MM.1S (cell line): ENCODE measurements around the gene EFCAB6.

Source experiments
- DNase-seq: peaks from one replicate; pipeline ENCODE4 v3.0.0-alpha.2; 2015
- H2AFZ ChIP-seq: fragments of 300-600 bp; sonication (generic); 2 replicates; pipeline ENCODE4 v1.6.0; 2016; ENCODE audit warnings: antibody characterized with exemption, low read length
- H3F3A ChIP-seq: fragments of 300-600 bp; sonication (generic); 2 replicates; pipeline ENCODE4 v1.6.1; 2016; ENCODE audit warnings: mild to moderate bottlenecking, antibody characterized with exemption, low read length, moderate library complexity, mixed read lengths; ENCODE audit not compliant: insufficient read depth
- H3K27ac ChIP-seq: fragments of 300-600 bp; sonication (generic); 2 replicates; pipeline ENCODE4 v1.5.1; 2016; ENCODE audit warnings: mild to moderate bottlenecking, low read length
- H3K27me3 ChIP-seq: fragments of 300-600 bp; sonication (generic); replicated peaks from 2 replicates; pipeline ENCODE4 v1.6.0; 2016; ENCODE audit warnings: low read length; ENCODE audit not compliant: insufficient read depth
- H3K36me3 ChIP-seq: fragments of 300-600 bp; sonication (generic); replicated peaks from 2 replicates; pipeline ENCODE4 v1.6.1; 2016; ENCODE audit warnings: mild to moderate bottlenecking, low read length, mixed read lengths; ENCODE audit not compliant: insufficient read depth
- H3K4me1 ChIP-seq: fragments of 300-600 bp; sonication (generic); 2 replicates; pipeline ENCODE4 v1.6.1; 2016; ENCODE audit warnings: low read length, mixed read lengths
- H3K4me2 ChIP-seq: fragments of 300-600 bp; sonication (generic); 2 replicates; pipeline ENCODE4 v1.6.0; 2016; ENCODE audit warnings: low read depth, low read length
- H3K4me3 ChIP-seq: fragments of 300-600 bp; sonication (generic); 2 replicates; pipeline ENCODE4 v1.5.1; 2016; ENCODE audit warnings: low read length, mixed read lengths
- H3K79me2 ChIP-seq: fragments of 300-600 bp; sonication (generic); 2 replicates; pipeline ENCODE4 v1.6.1; 2016; ENCODE audit warnings: mixed run types, low read length, mixed read lengths
- H3K9ac ChIP-seq: fragments of 300-600 bp; sonication (generic); 2 replicates; pipeline ENCODE4 v1.6.1; 2016; ENCODE audit warnings: low read length, mixed read lengths
- H3K9me2 ChIP-seq: fragments of 300-600 bp; sonication (generic); replicated peaks from 2 replicates; pipeline ENCODE4 v1.6.1; 2016; ENCODE audit warnings: mild to moderate bottlenecking, low read length, mixed read lengths; ENCODE audit not compliant: insufficient read depth
- H3K9me3 ChIP-seq: fragments of 300-600 bp; sonication (generic); replicated peaks from 2 replicates; pipeline ENCODE4 v1.6.1; 2016; ENCODE audit warnings: mild to moderate bottlenecking, low read length, mixed read lengths; ENCODE audit not compliant: insufficient read depth
- H4K20me1 ChIP-seq: fragments of 300-600 bp; sonication (generic); 2 replicates; pipeline ENCODE4 v1.6.1; 2016; ENCODE audit warnings: mild to moderate bottlenecking, low read length, moderate library complexity, mixed read lengths; ENCODE audit not compliant: insufficient read depth
- CTCF ChIP-seq: fragments of 300-600 bp; sonication (generic); IDR thresholded peaks from 2 replicates; pipeline ENCODE4 v1.5.1; 2016; ENCODE audit warnings: antibody characterized with exemption, low read length, mixed read lengths
- EZH2 ChIP-seq: fragments of 300-600 bp; sonication (generic); optimal IDR thresholded peaks from 2 replicates; pipeline ENCODE3; 2017; ENCODE audit warnings: low read depth, mild to moderate bottlenecking, antibody characterized with exemption, low read length, mixed read lengths
- EZH2phosphoT487 ChIP-seq: fragments of 300-600 bp; sonication (generic); IDR thresholded peaks from 2 replicates; pipeline ENCODE4 v1.6.1; 2018; ENCODE audit warnings: antibody characterized with exemption, low read length

The EFCAB6 gene

GRCh38 chr22:43744700-43745410, 67.2 kb downstream of the EFCAB6 start:
- no peak for TF ChIP-seq EZH2phosphoT487
- no peak for TF ChIP-seq CTCF
- TF ChIP-seq EZH2, result no peak
- no peak overlapping the region for H3K27ac ChIP-seq
- no peaks in the 10 kb centered on the region for H3K36me3 ChIP-seq
- no peak overlapping the region for H3K4me2 ChIP-seq
- H3K9me2 ChIP-seq, result no peaks in the 10 kb centered on the region
- H3K9ac ChIP-seq, result no peak overlapping the region
- no peaks in the 10 kb centered on the region for H3K27me3 ChIP-seq
- H3F3A ChIP-seq, result no peaks in the 10 kb centered on the region
- H3K79me2 ChIP-seq, result no peaks in the 10 kb centered on the region
- H2AFZ ChIP-seq, result no peak overlapping the region
- H3K9me3 ChIP-seq, result no peaks in the 10 kb centered on the region
- no peaks in the 10 kb centered on the region for H4K20me1 ChIP-seq
- H3K4me1 ChIP-seq, result no peaks in the 10 kb centered on the region
- no peak overlapping the region for H3K4me3 ChIP-seq
- DNase-seq, result no peak

GRCh38 chr22:43743929-43744643, 68.0 kb downstream of the EFCAB6 start:
- Histone ChIP-seq H3K36me3 (no peaks in the 10 kb centered on the region), H3K9me3 (no peaks in the 10 kb centered on the region), H3K4me2 (no peak overlapping the region), H4K20me1 (no peaks in the 10 kb centered on the region), H2AFZ (no peak overlapping the region), H3K27me3 (no peaks in the 10 kb centered on the region), H3K9me2 (no peaks in the 10 kb centered on the region), H3K79me2 (no peaks in the 10 kb centered on the region), H3K27ac (no peak overlapping the region), H3K4me1 (no peaks in the 10 kb centered on the region), H3K9ac (no peak overlapping the region), H3K4me3 (no peak overlapping the region), H3F3A (no peaks in the 10 kb centered on the region)
- TF ChIP-seq CTCF (no peak), EZH2phosphoT487 (no peak), EZH2 (no peak)
- no peak for DNase-seq

- Histone ChIP-seq H3K9ac (no peak overlapping the region), H4K20me1 (no peaks in the 10 kb centered on the region), H3K27me3 (no peaks in the 10 kb centered on the region), H3K9me2 (no peaks in the 10 kb centered on the region), H3K36me3 (no peaks in the 10 kb centered on the region), H3K9me3 (no peaks in the 10 kb centered on the region), H3K4me2 (no peak overlapping the region), H3K4me1 (no peaks in the 10 kb centered on the region), H3F3A (no peaks in the 10 kb centered on the region), H3K27ac (no peak overlapping the region), H3K79me2 (no peaks in the 10 kb centered on the region), H3K4me3 (no peak overlapping the region), H2AFZ (no peak overlapping the region)
- DNase-seq, result peak; percentile 13
- TF ChIP-seq EZH2phosphoT487 (no peak), EZH2 (no peak), CTCF (peak; percentile 30)
Observed at GRCh38 chr22:43743131-43743530, 69.0 kb downstream of the EFCAB6 start.
